GF-D8 (cell line): ENCODE measurements around the gene CYBC1.
A peak's percentile ranks its signal among the peaks of the same experiment; 100 is the strongest.

Experiments
- DNase-seq: peaks from one replicate; lab custom pipeline; 2025; lab: John Stamatoyannopoulos, UW

CYBC1 gene

GRCh38 chr17:82408288-82408937, 42.1 kb downstream of the CYBC1 start:
- no peak for DNase-seq

- no peak for DNase-seq
Observed at GRCh38 chr17:82407255-82407654, 43.3 kb downstream of the CYBC1 start.

- DNase-seq: no peak
Observed at GRCh38 chr17:82406131-82406671, 44.4 kb downstream of the CYBC1 start.

GRCh38 chr17:82405051-82405450, 45.5 kb downstream of the CYBC1 start:
- no peak for DNase-seq

- no peak for DNase-seq
Observed at GRCh38 chr17:82403662-82404660, 46.6 kb downstream of the CYBC1 start.

GRCh38 chr17:82402865-82403264, 47.7 kb downstream of the CYBC1 start:
- no peak for DNase-seq

- peak; percentile 82 for DNase-seq
Observed at GRCh38 chr17:82400830-82401229, 49.7 kb downstream of the CYBC1 start.

- peak; percentile 79 for DNase-seq
Observed at GRCh38 chr17:82400206-82400605, 50.3 kb downstream of the CYBC1 start.

GRCh38 chr17:82399601-82400101, 50.9 kb downstream of the CYBC1 start:
- no peak for DNase-seq

GRCh38 chr17:82399041-82399441, 51.5 kb downstream of the CYBC1 start:
- no peak for DNase-seq

GRCh38 chr17:82397449-82398335, 52.9 kb downstream of the CYBC1 start:
- DNase-seq: no peak

GRCh38 chr17:82396601-82397435, 53.7 kb downstream of the CYBC1 start:
- no peak for DNase-seq

GRCh38 chr17:82394278-82394677, 56.3 kb downstream of the CYBC1 start:
- no peak for DNase-seq

GRCh38 chr17:82392941-82393340, 57.6 kb downstream of the CYBC1 start:
- DNase-seq: no peak
